UCSD-AML1 (cell line): Measurements from ENCODE around the gene KBTBD4.
"Not testable (repeated sequence)": the region's sequence is repeated elsewhere in the genome, so short reads cannot be mapped to it uniquely, and the experiment has no call there.

Experiments used
- DNase-seq: peaks from one replicate; lab custom pipeline; 2025; ENCODE audit not compliant: unreplicated experiment; lab: John Stamatoyannopoulos, UW

KBTBD4 gene

DNA sequence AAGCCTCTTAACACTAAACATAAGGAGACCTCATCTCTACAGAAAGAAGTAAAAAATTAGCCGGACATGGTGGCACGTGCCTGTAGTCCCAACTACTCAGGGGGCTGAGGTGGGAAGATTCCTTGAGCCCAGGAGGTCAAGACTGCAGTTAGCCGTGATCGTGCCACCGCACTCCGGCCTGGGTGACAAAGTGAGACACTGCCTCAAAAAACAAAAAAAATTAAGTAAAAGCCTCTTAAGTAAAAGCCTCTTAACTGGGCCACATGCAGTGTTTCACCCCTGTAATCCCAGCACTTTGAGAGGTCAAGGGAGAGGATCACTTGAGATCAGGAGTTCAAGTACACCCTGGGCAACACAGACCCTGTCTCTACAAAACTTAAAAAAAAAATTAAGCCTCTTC, 51.6 kb downstream of the KBTBD4 start:
- no peak for DNase-seq

DNA sequence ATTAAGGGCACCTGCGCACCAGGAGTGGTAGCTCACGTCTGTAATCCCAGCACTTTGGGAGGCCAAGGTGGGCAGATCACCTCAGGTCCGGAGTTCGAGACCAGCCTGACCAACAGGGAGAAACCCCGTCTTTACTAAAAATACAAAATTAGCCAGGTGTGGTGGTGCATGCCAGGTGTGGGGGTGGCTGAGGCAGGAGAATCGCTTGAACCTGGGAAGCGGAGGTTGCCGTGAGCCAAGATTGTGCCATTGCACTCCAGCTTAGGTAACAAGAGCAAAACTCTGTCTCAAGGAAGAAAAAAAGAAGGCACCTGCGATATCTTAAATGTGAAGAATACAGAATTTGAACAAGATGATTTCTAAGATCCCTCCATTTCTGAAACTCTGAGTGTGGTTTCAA, 52.7 kb downstream of the KBTBD4 start:
- DNase-seq, result not testable (repeated sequence)

DNA sequence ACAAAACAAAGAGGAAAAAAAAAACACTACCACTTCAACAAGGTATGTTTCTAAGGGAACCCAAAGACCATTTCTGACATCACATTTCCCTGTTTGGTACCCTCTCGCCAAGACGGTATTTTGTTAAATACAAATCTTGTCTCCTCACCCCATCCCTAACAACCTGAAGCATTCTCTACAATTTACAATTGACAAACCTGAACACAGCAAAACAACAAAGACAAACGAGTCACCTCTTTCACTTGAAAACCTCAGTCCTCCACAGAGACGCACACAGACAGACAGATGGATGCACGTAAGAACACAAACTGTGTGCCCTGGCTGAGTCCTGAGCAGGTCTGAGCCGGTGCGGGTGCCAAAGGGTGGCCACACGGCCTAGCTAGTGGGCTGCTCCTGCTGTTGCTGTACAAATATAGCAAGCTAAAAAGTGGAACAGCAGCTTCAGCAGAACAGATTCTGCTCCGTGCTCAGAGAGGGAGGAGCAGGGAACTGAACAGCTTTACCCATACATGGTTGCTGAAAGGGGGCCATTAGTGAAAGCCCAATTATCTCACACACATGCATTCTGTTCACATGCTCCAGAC, 54.4 kb downstream of the KBTBD4 start:
- DNase-seq, result no peak

DNA sequence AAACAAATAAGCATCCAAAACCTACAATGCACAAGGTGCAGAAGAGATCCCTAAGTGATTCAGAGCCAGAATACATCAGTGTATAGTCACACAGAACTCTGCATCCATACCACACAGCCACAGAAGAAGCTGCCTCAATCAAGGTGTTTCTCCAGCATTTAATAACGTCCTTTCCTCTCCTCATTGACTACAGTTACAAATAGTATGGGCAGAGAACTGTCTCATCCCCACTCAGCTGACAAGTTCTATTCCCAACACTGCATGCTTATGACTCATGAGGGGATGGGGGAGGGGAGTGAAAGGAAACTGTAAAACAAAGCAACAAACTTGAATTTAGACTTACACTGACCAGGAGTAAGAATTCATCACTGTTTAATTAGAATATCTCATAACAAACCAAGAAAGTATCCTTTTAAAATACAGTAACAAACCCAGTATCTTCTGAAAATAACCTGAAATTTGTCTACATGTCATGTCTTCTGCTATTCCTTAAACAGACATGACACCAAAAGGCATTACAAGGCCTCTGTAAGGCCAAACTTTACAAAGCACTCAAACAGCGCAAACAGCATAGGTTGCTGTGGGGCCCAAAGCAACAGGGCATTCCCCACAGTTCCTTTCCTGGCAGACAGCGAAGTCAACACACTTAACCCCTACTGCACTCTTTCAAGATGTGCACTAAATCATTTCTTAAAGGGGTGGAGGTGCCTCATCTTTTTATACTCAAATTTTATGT, 55.1 kb downstream of the KBTBD4 start:
- no peak for DNase-seq
